GM12864 (cell line): ENCODE measurements around the gene IL25.

Source experiments
- DNase-seq: peaks from one replicate; pipeline ENCODE4 v3.0.0-alpha.2; 2011; ENCODE audit warnings: low read depth
- H3K4me3 ChIP-seq: 2 replicates; pipeline ENCODE4 v1.5.1; 2011; ENCODE audit warnings: mild to moderate bottlenecking, low read depth, low read length, control low read depth
- CTCF ChIP-seq: IDR thresholded peaks from 2 replicates; pipeline ENCODE4 v1.5.1; 2011; ENCODE audit warnings: low read depth, mild to moderate bottlenecking, moderate library complexity, low read length, control low read depth, inconsistent platforms; ENCODE audit errors: missing control alignments

IL25 gene

GRCh38 chr14:23359722-23360447 lies 12.7 kb upstream of the IL25 start:
- no peak overlapping the region for H3K4me3 ChIP-seq
- no peak for TF ChIP-seq CTCF
- no peak for DNase-seq

- no peak for DNase-seq
- no peak overlapping the region for H3K4me3 ChIP-seq
- no peak for TF ChIP-seq CTCF
Observed at GRCh38 chr14:23360496-23360895, 12.1 kb upstream of the IL25 start.

- DNase-seq = no peak
- no peak for TF ChIP-seq CTCF
- no peak overlapping the region for H3K4me3 ChIP-seq
Observed at GRCh38 chr14:23361320-23361719, 11.3 kb upstream of the IL25 start.

GRCh38 chr14:23361763-23362162 lies 10.8 kb upstream of the IL25 start:
- no peak for TF ChIP-seq CTCF
- no peak for DNase-seq
- no peak overlapping the region for H3K4me3 ChIP-seq

- TF ChIP-seq CTCF = no peak
- DNase-seq = no peak
- no peak overlapping the region for H3K4me3 ChIP-seq
Observed at GRCh38 chr14:23362200-23362599, 10.4 kb upstream of the IL25 start.

- H3K4me3 ChIP-seq = no peak overlapping the region
- no peak for DNase-seq
Observed at GRCh38 chr14:23364164-23365035, 8.2 kb upstream of the IL25 start.

More at GRCh38 chr14:23364164-23365035, 8.2 kb upstream of the IL25 start:
- no peak for TF ChIP-seq CTCF
